ENCODE results near the gene FOXP1. TPM values are rescaled to one million over a fixed set of nuclear protein-coding genes. Genes with fewer than 3 reads are reported as not detected.

The FOXP1 gene
- total RNA-seq, 3 donors from 2014 or later: 61.9 to 267 (median 146) TPM

DNA sequence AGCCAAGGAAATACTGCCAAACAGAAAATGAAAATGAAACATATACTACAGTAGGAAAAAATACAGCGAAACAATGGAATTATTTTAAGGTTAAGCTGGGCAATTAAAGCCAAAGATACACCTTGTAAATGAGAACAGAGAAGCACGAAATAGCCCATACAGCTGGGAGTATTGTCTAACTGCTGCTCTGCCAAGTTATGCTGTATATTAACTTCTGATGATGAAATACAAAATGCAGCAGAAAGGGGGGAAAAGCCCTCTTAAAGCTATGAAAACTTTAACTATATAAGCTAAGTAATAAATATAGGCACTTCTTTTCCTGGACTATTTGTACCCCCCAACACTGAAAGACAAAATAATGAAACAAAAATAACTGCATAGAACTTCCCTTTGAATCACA is 449.0 kb downstream of the FOXP1 start:
- Histone ChIP-seq H3K4me1 (peaks cover 0 to 6% of the 10 kb centered on the region in 2 donors), H3K27me3 (no peaks in the 10 kb centered on the region), H3K36me3 (no peaks in the 10 kb centered on the region), H3K4me3 (no peak overlapping the region), H3K27ac (no peak overlapping the region), H3K9me3 (no peaks in the 10 kb centered on the region)
- no peak for TF ChIP-seq POLR2A (IDR thresholded peaks at IDR 0.05)
- TF ChIP-seq, protein P1, sequence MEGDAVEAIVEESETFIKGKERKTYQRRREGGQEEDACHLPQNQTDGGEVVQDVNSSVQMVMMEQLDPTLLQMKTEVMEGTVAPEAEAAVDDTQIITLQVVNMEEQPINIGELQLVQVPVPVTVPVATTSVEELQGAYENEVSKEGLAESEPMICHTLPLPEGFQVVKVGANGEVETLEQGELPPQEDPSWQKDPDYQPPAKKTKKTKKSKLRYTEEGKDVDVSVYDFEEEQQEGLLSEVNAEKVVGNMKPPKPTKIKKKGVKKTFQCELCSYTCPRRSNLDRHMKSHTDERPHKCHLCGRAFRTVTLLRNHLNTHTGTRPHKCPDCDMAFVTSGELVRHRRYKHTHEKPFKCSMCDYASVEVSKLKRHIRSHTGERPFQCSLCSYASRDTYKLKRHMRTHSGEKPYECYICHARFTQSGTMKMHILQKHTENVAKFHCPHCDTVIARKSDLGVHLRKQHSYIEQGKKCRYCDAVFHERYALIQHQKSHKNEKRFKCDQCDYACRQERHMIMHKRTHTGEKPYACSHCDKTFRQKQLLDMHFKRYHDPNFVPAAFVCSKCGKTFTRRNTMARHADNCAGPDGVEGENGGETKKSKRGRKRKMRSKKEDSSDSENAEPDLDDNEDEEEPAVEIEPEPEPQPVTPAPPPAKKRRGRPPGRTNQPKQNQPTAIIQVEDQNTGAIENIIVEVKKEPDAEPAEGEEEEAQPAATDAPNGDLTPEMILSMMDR (IDR thresholded peaks at IDR 0.05): no peak
- no peak for TF ChIP-seq POLR2AphosphoS5 (IDR thresholded peaks at IDR 0.05)
- DNase-seq (ENCODE audit: low spot score in 2 of 2): no peak
- intact Hi-C loops (cut with DNase I; ENCODE audit: low total_unique reads): no loop called here

DNA sequence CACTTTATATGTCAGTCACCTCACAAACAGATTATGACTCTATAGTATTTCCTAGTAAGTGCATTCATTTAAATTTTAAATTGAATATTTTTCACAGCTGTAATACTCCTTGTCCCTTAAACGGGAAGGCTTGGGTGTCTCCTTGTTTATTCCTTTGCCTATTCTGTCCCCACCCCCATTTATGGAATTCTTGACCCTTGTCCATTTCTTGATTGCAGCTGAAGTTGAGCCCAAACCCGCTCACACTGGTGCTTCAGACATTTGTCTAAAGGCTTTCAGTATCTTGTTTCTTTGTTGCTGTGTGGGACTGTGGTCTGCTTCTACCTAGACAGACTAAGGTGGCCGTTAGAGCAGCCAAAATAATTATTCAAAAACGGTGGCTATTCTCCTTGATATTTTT is 449.7 kb downstream of the FOXP1 start:
- H3K27ac ChIP-seq: peak overlapping the region in 1 of 2 donors; percentile 31
- intact Hi-C loops (cut with DNase I; ENCODE audit: low total_unique reads): no loop called here
- no peak overlapping the region for H3K4me3 ChIP-seq
- peaks cover 0 to 6% of the 10 kb centered on the region in 2 donors for H3K4me1 ChIP-seq
- no peak for DNase-seq (ENCODE audit: low spot score in 2 of 2)
- no peaks in the 10 kb centered on the region for H3K9me3 ChIP-seq
- no peaks in the 10 kb centered on the region for H3K27me3 ChIP-seq
- TF ChIP-seq, protein P1 (IDR thresholded peaks at IDR 0.05): no peak
- TF ChIP-seq POLR2A (IDR thresholded peaks at IDR 0.05) (no peak), POLR2AphosphoS5 (IDR thresholded peaks at IDR 0.05) (no peak)
- H3K36me3 ChIP-seq: no peaks in the 10 kb centered on the region

GRCh38 chr3:71132995-71133730 is 450.4 kb downstream of the FOXP1 start:
- TF ChIP-seq POLR2A (IDR thresholded peaks at IDR 0.05) (no peak), POLR2AphosphoS5 (IDR thresholded peaks at IDR 0.05) (no peak)
- TF ChIP-seq, protein P1 (IDR thresholded peaks at IDR 0.05): no peak
- H3K4me3 ChIP-seq: no peak overlapping the region
- no peaks in the 10 kb centered on the region for H3K36me3 ChIP-seq
- intact Hi-C loops (cut with DNase I; ENCODE audit: low total_unique reads): no loop called here
- H3K9me3 ChIP-seq: no peaks in the 10 kb centered on the region
- no peaks in the 10 kb centered on the region for H3K27me3 ChIP-seq
- peak overlapping the region in 1 of 2 donors; percentile 27 for H3K27ac ChIP-seq
- DNase-seq (ENCODE audit: low spot score in 2 of 2): no peak
- H3K4me1 ChIP-seq: peaks cover 0 to 6% of the 10 kb centered on the region in 2 donors

- Histone ChIP-seq H3K9me3 (no peaks in the 10 kb centered on the region), H3K27ac (peak overlapping the region; percentile 76 to 92), H3K36me3 (no peaks in the 10 kb centered on the region), H3K4me3 (no peak overlapping the region), H3K27me3 (no peaks in the 10 kb centered on the region), H3K4me1 (peaks cover 0 to 6% of the 10 kb centered on the region in 2 donors)
- TF ChIP-seq POLR2A (IDR thresholded peaks at IDR 0.05) (no peak), POLR2AphosphoS5 (IDR thresholded peaks at IDR 0.05) (no peak)
- TF ChIP-seq, protein P1 (IDR thresholded peaks at IDR 0.05): no peak
- intact Hi-C loops (cut with DNase I; ENCODE audit: low total_unique reads): no loop called here
- DNase-seq (ENCODE audit: low spot score in 2 of 2): no peak
These were observed 451.9 kb downstream of the FOXP1 start for GRCh38 chr3:71131375-71132314.

Measured in breast epithelium (tissue), 4 donors.